Measurements from ENCODE around the gene TMEM170A. TPM values are rescaled to one million over a fixed set of nuclear protein-coding genes. Genes with fewer than 3 reads are reported as not detected.

TMEM170A gene
- total RNA-seq, 2 experiments from 2014 or later: 25.7 to 29.4 TPM

- Histone ChIP-seq H3K4me3 (ENCODE audit: low read depth, low read length, poor library complexity, severe bottlenecking) (no peak overlapping the region), H2AFZ (ENCODE audit: low read length) (no peak overlapping the region), H3K36me3 (ENCODE audit: insufficient read depth, low read length) (peaks cover 15% of the 10 kb centered on the region; the same call in 1 of the 2 replicates), H3K9me2 (ENCODE audit: insufficient read depth, low read length) (no peaks in the 10 kb centered on the region), H3K4me1 (ENCODE audit: insufficient read depth, low read length, poor library complexity, severe bottlenecking) (peaks cover 54% of the 10 kb centered on the region), H3K79me2 (ENCODE audit: insufficient read depth, low read depth, low read length) (peaks cover 75% of the 10 kb centered on the region), H3K27ac (ENCODE audit: low read depth, low read length, poor library complexity, severe bottlenecking) (no peak overlapping the region), H4K20me1 (ENCODE audit: insufficient read depth, low read length) (peaks cover 14% of the 10 kb centered on the region; the same call in 1 of the 2 replicates), H3K4me2 (ENCODE audit: low read length) (no peak overlapping the region), H3K9me3 (ENCODE audit: low read length) (no peaks in the 10 kb centered on the region)
- BruUV-seq (replicated peaks): no TSS peak
- no peak for TF ChIP-seq CTCF (conservative IDR thresholded peaks at IDR 0.05; ENCODE audit: low read length)
- TF ChIP-seq EZH2phosphoT487 (IDR thresholded peaks at IDR 0.05; ENCODE audit: borderline replicate concordance, low read depth, low read length): no peak
- DNase-seq (ENCODE audit: low spot score): no peak
- POLR2A ChIA-PET: interaction anchor here (0.6 to 0.9 kb wide), 4 partner anchors 9 to 921 kb away, joined by 3 to 4 read pairs (median 3); no protein-coding TSS in a partner anchor
- intact Hi-C loops (cut with micrococcal nuclease; ENCODE audit: unreplicated experiment): no loop called here
- CTCF ChIA-PET (ENCODE audit: unreplicated experiment): no interaction called here
Measured at GRCh38 chr16:75416904-75417565, 47.5 kb downstream of the TMEM170A start.

- Histone ChIP-seq H3K36me3 (ENCODE audit: insufficient read depth, low read length) (peaks cover 28% of the 10 kb centered on the region), H3K4me3 (ENCODE audit: low read depth, low read length, poor library complexity, severe bottlenecking) (no peak overlapping the region), H3K79me2 (ENCODE audit: insufficient read depth, low read depth, low read length) (peaks cover 58% of the 10 kb centered on the region), H3K4me1 (ENCODE audit: insufficient read depth, low read length, poor library complexity, severe bottlenecking) (peaks cover 43% of the 10 kb centered on the region), H3K9me2 (ENCODE audit: insufficient read depth, low read length) (no peaks in the 10 kb centered on the region), H3K4me2 (ENCODE audit: low read length) (no peak overlapping the region), H3K27ac (ENCODE audit: low read depth, low read length, poor library complexity, severe bottlenecking) (no peak overlapping the region), H4K20me1 (ENCODE audit: insufficient read depth, low read length) (peaks cover 14% of the 10 kb centered on the region; the same call in 1 of the 2 replicates), H3K9me3 (ENCODE audit: low read length) (no peaks in the 10 kb centered on the region), H2AFZ (ENCODE audit: low read length) (no peak overlapping the region)
- CTCF ChIA-PET (ENCODE audit: unreplicated experiment): interaction anchor here (0.5 kb wide), 1 partner anchor 11 kb away, joined by 3 read pairs; no protein-coding TSS in a partner anchor
- POLR2A ChIA-PET: interaction anchor here (1.0 kb wide), 1 partner anchor 12 kb away, joined by 3 read pairs; no protein-coding TSS in a partner anchor
- no TSS peak for BruUV-seq (replicated peaks)
- no peak for DNase-seq (ENCODE audit: low spot score)
- TF ChIP-seq EZH2phosphoT487 (IDR thresholded peaks at IDR 0.05; ENCODE audit: borderline replicate concordance, low read depth, low read length): no peak
- no peak for TF ChIP-seq CTCF (conservative IDR thresholded peaks at IDR 0.05; ENCODE audit: low read length)
- intact Hi-C loops (cut with micrococcal nuclease; ENCODE audit: unreplicated experiment): no loop called here
Measured at GRCh38 chr16:75415169-75415905, 49.2 kb downstream of the TMEM170A start.
